GM13977 (cell line): ENCODE measurements around the gene C9orf78.

Experiments used
- DNase-seq: peaks from one replicate; pipeline ENCODE4 v3.0.0; 2012; ENCODE audit warnings: low spot score
- in situ Hi-C: fragments of 300-500 bp; cut with MboI; formaldehyde crosslinking; loops from one replicate; pipeline ENCODE4 v1.12.0; 2022; ENCODE audit warnings: low sequenced_read_pairs, low pct_unique_long_range_greater_than_20kb, mixed read lengths, inconsistent platforms; ENCODE audit not compliant: unreplicated experiment
- TF ChIP-seq, protein P1 (sequence below): IDR thresholded peaks from 2 replicates; pipeline ENCODE4 v1.5.1; 2012; ENCODE audit warnings: mild to moderate bottlenecking, control low read depth; ENCODE audit not compliant: insufficient read depth; ENCODE audit errors: extremely low read depth, missing control alignments

C9orf78 gene

DNA sequence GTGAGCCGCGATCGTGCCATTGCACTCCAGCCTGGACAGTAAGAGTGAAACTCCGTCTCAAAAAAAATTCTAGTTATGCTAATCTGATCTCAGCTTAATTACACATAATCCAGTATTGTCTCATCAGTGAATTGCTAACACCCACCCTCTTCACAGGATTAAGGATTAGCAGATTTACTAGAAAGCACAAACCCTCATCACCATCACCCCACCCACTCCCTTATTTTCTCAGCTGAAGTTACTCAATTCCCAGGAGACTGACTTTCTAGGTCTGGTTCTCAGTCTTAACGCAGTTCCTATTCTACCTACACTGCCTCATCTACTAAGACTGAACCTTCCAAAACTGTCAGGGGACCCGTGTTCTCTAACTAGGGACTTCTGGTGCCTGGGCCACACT is 23.1 kb downstream of the C9orf78 start:
- no peak for DNase-seq
- in situ Hi-C loops = no loop called here
- TF ChIP-seq, protein P1, sequence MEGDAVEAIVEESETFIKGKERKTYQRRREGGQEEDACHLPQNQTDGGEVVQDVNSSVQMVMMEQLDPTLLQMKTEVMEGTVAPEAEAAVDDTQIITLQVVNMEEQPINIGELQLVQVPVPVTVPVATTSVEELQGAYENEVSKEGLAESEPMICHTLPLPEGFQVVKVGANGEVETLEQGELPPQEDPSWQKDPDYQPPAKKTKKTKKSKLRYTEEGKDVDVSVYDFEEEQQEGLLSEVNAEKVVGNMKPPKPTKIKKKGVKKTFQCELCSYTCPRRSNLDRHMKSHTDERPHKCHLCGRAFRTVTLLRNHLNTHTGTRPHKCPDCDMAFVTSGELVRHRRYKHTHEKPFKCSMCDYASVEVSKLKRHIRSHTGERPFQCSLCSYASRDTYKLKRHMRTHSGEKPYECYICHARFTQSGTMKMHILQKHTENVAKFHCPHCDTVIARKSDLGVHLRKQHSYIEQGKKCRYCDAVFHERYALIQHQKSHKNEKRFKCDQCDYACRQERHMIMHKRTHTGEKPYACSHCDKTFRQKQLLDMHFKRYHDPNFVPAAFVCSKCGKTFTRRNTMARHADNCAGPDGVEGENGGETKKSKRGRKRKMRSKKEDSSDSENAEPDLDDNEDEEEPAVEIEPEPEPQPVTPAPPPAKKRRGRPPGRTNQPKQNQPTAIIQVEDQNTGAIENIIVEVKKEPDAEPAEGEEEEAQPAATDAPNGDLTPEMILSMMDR = no peak

DNA sequence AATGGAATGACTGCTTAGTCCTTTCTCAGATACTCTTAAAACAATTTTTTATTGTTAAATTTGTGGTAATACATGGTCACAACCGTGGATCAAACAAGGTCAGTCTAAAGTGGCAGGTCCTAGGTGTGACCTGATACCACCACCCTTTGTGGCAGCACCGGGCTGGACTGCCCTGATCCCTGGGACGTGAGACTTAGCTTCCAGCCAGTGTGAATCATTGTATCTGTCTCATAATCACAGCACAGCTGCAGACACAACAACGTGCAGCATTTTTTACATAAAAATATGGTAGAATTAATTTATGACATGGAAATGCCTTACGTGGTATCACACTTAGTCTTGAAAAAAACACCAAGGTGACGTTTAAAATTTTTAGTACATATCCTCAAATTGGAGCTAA is 24.3 kb downstream of the C9orf78 start:
- no peak for DNase-seq
- in situ Hi-C loops = no loop called here
- TF ChIP-seq, protein P1 = no peak

DNA sequence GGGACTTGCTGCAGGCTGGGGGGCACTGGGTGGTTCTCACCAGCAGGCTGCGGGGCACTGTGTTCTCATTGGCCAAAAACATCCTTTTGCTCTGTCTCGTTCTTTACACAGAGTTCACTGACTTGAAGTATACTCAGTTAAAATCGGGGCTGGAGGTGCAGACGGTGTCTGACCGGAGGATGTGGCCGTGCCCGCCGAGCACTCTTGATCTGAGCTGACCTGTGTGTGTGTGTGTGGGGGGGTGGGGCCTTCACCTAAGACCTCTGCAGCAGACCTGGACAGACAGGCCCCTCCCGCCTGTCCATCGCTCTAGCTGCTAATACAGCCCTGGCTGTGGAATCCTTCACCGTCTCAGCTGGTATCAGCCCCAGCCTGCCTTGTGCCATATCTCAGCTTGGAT is 25.0 kb downstream of the C9orf78 start:
- TF ChIP-seq, protein P1 = no peak
- no peak for DNase-seq
- in situ Hi-C loops = no loop called here

DNA sequence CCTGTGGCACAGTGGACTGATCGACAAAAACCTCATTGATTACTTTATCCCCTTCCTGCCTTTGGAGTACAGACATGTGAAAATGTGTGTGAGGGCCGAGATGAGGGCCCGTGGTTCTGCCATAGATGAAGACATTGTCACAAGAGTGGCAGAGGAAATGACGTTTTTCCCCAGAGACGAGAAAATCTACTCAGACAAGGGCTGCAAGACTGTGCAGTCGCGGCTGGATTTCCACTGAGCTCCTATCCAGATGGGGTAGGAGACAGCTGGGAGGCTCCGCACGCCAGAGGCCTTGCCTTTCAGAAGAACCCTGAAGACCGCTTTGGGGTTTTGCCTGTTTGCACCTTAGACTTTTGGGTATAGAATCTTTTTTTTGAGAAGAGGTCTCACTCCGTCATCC is 25.7 kb downstream of the C9orf78 start:
- no peak for DNase-seq
- in situ Hi-C loops = no loop called here
- TF ChIP-seq, protein P1 = no peak

DNA sequence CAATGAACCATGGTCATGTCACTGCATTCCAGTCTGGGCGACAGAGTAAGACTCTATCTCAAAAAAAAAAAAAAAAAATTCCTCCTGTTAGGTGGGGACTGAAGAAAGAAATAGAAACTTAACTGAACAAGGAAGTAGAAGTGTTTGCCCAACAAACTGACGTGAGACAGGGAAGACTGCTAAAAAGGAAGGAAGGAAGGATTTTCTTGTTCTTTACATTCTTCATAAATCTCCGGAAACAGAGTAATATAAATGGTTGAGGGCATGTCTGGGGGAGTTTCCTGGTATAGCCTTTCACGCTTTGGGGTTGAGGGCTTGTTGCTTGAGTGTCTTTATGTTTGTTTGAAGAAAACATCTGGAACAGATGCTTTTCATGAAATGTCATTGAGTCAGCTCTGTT is 29.0 kb downstream of the C9orf78 start:
- TF ChIP-seq, protein P1 = no peak
- in situ Hi-C loops = no loop called here
- DNase-seq = no peak

DNA sequence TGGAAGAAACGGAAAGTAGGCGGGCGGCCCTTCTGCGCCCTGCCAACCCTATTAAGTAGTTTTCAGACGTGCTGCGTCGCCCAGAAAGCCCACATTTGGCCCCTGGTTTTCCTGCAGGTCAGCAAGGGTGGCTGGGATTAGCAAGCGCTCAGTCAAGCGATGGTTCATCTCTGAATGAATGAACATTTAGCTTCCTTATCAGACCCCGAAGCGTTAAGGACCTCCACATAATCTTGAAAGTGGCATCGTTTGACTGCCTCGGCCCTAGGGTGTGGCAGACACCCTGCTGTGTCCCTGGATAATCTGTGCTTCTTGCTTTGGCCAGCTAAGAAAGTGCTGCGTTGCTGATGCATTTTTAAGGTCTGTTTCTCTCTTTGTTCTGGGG is 31.4 kb downstream of the C9orf78 start:
- in situ Hi-C loops = no loop called here
- no peak for DNase-seq
- TF ChIP-seq, protein P1 = no peak
